Adrenal gland (tissue), 12 donors: Measurements from ENCODE around the gene TRMU. TPM values are rescaled to one million over a fixed set of nuclear protein-coding genes. Genes with fewer than 3 reads are reported as not detected.
"Not testable (repeated sequence)": the region's sequence is repeated elsewhere in the genome, so short reads cannot be mapped to it uniquely, and the experiment has no call there.

Source experiments
- DNase-seq, 7 donors: peaks; one replicate each; pipeline ENCODE4 v3.0.0-alpha.2; 2019 to 2020
- H3K27ac ChIP-seq, 5 donors: fragments of 200-600 bp; sonication (generic) in 4 of 5; 1 replicate in 3 of 5; 2 replicates in 2 of 5; pipeline versions ENCODE4 v1.5.1 to v1.8.0; 2016 to 2020; ENCODE audit warnings: mild to moderate bottlenecking in 1 of 5
- H3K27me3 ChIP-seq: fragments of 200-600 bp; 2 replicates; pipeline ENCODE4 v1.8.0; 2021
- H3K36me3 ChIP-seq, 2 donors: fragments of 200-600 bp; replicated peaks in 1 of 2; 1 replicate in 1 of 2; 2 replicates in 1 of 2; pipeline versions ENCODE4 v1.5.1 to v1.8.0; 2018 to 2022
- H3K4me1 ChIP-seq, 2 donors: fragments of 200-600 bp; replicated peaks in 1 of 2; 1 replicate in 1 of 2; 2 replicates in 1 of 2; pipeline versions ENCODE4 v1.5.1 to v1.8.0; 2018 to 2021
- H3K4me3 ChIP-seq, 4 donors: fragments of 200-600 bp; sonication (generic) in 3 of 4; one replicate each; pipeline ENCODE4 v1.5.1; 2016 to 2018
- H3K9me3 ChIP-seq, 3 donors: fragments of 200-600 bp; sonication (generic) in 1 of 3; replicated peaks in 1 of 3; 1 replicate in 2 of 3; 2 replicates in 1 of 3; pipeline versions ENCODE4 v1.5.1 to v1.8.0; 2016 to 2021
- POLR2A ChIP-seq, 2 donors: fragments of 450-650 bp; IDR thresholded peaks; one replicate each; pipeline ENCODE4 v1.6.1; 2017; ENCODE audit warnings: antibody characterized with exemption in 2 of 2, mild to moderate bottlenecking in 2 of 2, moderate library complexity in 1 of 2
- WGBS, 4 donors: extraction: QIAGEN DNeasy Blood & Tissue Kit in 2 of 4; methylation state at CpG; one replicate each; pipeline versions ENCODE4 v1.1.5 to v1.1.7; 2013 to 2017; 5-methylcytosine and 5-hydroxymethylcytosine counted together
- intact Hi-C, 2 donors: fragments of 100-400 bp; cut with DNase I; formaldehyde crosslinking; loops; one replicate each; pipeline versions ENCODE4 v1.14.1 to v1.15.0; 2022 to 2023
- polyA plus RNA-seq, 3 donors: library from polyadenylated mRNA; stranded (reverse); fragments of 200-250 nt in 2 of 3; fragments of 350-450 nt in 1 of 3; fragmentation: Illumina TruSeq in 1 of 3; extraction: RNeasy Lipid Tissue Mini Kit (QIAGEN cat#74804) in 1 of 3; gene quantifications; one replicate each; pipeline ENCODE4 v1.2.3, GENCODE V29; 2013 to 2014
- total RNA-seq, 9 donors: library from RNA; depleted of rRNA in 4 of 9; stranded (reverse); fragments of >200 nt in 4 of 9; fragments of 120-200 nt in 1 of 9; fragmentation: NEBNext Ultra II Directional in 1 of 9; extraction: Animal tissue kit (Norgen Biotek cat#: 25700) in 1 of 9; gene quantifications; one replicate each; pipeline versions ENCODE4 v1.1.0 to v1.2.4, GENCODE V29; 2013 to 2023
- TF ChIP-seq, protein P1 (sequence below), 6 experiments: fragments of 450-650 bp in 4 of 6; fragments of 200-600 bp in 2 of 6; sonication (generic) in 1 of 6; IDR thresholded peaks; 1 replicate in 5 of 6; 2 replicates in 1 of 6; pipeline versions ENCODE4 v1.5.1 to v1.8.0; 2016 to 2021; ENCODE audit warnings: antibody characterized with exemption in 6 of 6, mild to moderate bottlenecking in 2 of 6, moderate library complexity in 1 of 6
- donor health status: healthy with polysubstance abuse.
- donor health status: Bipolar disorder and iron deficiency.
- donor health status: DM: yes; HTN: yes; CAD: no.
- donor health status: DM: no; HTN: no; CAD: no.
- donor health status: DM: no; HTN: no; CAD: no.
- donor health status: DM: yes; HTN: yes; CAD: no.

TRMU gene
- total and polyA plus RNA-seq, 12 donors, result 20.2 to 107 (median 36.5) TPM

DNA sequence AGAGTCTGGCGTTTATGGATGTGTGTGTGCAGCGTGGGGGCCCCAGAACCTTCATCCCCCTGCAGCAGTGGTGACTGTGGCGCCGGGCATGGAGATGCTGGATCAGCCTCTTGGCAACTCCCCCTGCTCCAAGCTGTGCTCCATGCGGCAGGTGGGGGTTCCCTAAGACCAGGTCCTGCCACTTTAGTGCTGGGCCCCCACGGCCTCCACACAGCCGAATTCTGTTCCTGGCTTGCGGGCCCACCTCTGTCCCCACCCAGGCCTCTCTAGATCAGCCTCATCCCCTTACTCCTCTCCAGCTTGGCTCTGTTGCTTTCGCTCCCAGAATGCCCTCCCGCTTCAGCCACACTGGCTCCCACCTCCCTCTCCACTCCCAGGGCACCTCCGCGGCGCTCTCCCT lies 59.6 kb downstream of the TRMU start:
- 80 to 92% (median 87%) methylated on average over 13 of the region's 13 CpGs for WGBS, 4 donors
- Histone ChIP-seq H3K4me3 (no peak overlapping the region), H3K27me3 (no peaks in the 10 kb centered on the region), H3K36me3 (no peaks in the 10 kb centered on the region), H3K4me1 (no peaks in the 10 kb centered on the region), H3K9me3 (no peaks in the 10 kb centered on the region), H3K27ac (no peak overlapping the region)
- TF ChIP-seq, protein P1, sequence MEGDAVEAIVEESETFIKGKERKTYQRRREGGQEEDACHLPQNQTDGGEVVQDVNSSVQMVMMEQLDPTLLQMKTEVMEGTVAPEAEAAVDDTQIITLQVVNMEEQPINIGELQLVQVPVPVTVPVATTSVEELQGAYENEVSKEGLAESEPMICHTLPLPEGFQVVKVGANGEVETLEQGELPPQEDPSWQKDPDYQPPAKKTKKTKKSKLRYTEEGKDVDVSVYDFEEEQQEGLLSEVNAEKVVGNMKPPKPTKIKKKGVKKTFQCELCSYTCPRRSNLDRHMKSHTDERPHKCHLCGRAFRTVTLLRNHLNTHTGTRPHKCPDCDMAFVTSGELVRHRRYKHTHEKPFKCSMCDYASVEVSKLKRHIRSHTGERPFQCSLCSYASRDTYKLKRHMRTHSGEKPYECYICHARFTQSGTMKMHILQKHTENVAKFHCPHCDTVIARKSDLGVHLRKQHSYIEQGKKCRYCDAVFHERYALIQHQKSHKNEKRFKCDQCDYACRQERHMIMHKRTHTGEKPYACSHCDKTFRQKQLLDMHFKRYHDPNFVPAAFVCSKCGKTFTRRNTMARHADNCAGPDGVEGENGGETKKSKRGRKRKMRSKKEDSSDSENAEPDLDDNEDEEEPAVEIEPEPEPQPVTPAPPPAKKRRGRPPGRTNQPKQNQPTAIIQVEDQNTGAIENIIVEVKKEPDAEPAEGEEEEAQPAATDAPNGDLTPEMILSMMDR (IDR thresholded peaks at IDR 0.05), result no peak
- no peak for TF ChIP-seq POLR2A (IDR thresholded peaks at IDR 0.05)
- intact Hi-C loops, result no loop called here
- no peak for DNase-seq

DNA sequence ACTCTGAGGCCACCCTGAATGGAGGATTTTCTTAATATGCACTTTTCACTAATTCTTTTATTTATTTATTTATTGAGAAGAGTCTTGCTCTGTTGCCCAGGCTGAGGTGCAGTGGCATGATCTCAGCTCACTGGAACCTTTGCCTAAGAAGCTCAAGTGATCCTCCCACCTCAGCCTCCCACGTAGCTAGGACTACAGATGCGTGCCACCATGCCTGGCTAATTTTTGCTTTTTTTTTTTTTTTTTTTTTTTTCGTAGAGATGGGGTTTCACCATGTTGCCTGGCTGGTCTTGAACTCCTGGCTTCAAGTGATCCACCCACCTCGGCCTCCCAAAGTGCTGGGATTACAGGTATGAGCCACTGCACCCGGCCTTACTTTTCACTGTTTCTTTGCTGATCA lies 61.5 kb downstream of the TRMU start:
- WGBS, 4 donors, result 56 to 84% (median 76%) methylated on average over 4 to 5 of the region's 5 CpGs
- H3K4me3 ChIP-seq, H3K9me3 ChIP-seq, intact Hi-C loops, H3K4me1 ChIP-seq, H3K27ac ChIP-seq, H3K36me3 ChIP-seq, DNase-seq, H3K27me3 ChIP-seq: not testable (repeated sequence)

DNA sequence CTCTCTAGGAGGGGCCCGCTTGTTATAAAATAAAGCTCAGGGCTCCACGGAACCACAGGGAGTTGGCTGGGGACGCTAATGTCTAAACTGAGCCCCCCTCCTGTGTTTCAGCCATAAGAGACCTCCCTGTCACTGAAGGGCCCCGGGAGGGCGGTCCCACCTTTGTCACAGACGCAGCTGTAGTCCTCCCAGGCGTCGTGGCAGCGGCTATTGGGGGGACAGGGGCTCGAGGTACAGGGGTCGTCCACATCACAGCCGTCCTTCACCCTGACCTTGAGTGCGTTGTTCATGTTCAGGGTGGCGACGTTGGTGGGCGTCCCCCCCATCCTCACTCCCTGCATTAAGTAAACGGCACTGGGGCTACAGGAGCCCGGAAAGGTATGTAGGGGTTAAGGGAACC lies 62.0 kb downstream of the TRMU start:
- no peaks in the 10 kb centered on the region for H3K27me3 ChIP-seq
- DNase-seq, result no peak
- no peaks in the 10 kb centered on the region for H3K9me3 ChIP-seq
- 46 to 65% (median 58%) methylated on average over 14 to 18 of the region's 18 CpGs; no CpG with 5 or more reads in 1 of the 4 donors for WGBS, 4 donors
- no peaks in the 10 kb centered on the region for H3K4me1 ChIP-seq
- TF ChIP-seq POLR2A (IDR thresholded peaks at IDR 0.05), result no peak
- TF ChIP-seq, protein P1 (IDR thresholded peaks at IDR 0.05), result no peak
- intact Hi-C loops, result no loop called here
- H3K4me3 ChIP-seq, result no peak overlapping the region
- no peaks in the 10 kb centered on the region for H3K36me3 ChIP-seq
- H3K27ac ChIP-seq, result no peak overlapping the region

DNA sequence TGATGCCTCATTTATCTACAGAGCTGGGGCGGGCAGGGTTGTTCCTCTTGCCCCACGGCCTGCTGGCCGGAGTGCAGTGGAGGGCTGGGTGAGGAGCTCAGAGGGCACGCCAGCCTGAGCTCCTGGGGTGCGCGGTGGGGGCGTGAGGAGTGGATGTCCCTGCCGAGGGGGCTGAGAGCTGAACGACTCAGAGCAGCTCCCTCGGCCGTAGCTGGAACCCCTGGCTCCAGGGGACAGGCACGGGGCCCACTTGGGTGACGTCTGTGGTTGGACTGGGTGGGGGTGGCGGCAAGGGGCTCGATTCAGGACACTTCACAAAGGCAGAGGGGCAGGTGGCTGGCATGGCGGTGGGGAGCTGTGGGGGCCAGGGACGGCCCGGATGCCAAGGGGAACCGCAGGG lies 62.4 kb downstream of the TRMU start:
- no peak for DNase-seq
- Histone ChIP-seq H3K27me3 (no peaks in the 10 kb centered on the region), H3K36me3 (no peaks in the 10 kb centered on the region), H3K4me1 (no peaks in the 10 kb centered on the region), H3K4me3 (no peak overlapping the region), H3K27ac (no peak overlapping the region), H3K9me3 (no peaks in the 10 kb centered on the region)
- intact Hi-C loops, result no loop called here
- TF ChIP-seq, protein P1 (IDR thresholded peaks at IDR 0.05), result no peak
- no peak for TF ChIP-seq POLR2A (IDR thresholded peaks at IDR 0.05)
- WGBS, 4 donors, result 75 to 81% (median 78%) methylated on average over 8 to 19 of the region's 19 CpGs

DNA sequence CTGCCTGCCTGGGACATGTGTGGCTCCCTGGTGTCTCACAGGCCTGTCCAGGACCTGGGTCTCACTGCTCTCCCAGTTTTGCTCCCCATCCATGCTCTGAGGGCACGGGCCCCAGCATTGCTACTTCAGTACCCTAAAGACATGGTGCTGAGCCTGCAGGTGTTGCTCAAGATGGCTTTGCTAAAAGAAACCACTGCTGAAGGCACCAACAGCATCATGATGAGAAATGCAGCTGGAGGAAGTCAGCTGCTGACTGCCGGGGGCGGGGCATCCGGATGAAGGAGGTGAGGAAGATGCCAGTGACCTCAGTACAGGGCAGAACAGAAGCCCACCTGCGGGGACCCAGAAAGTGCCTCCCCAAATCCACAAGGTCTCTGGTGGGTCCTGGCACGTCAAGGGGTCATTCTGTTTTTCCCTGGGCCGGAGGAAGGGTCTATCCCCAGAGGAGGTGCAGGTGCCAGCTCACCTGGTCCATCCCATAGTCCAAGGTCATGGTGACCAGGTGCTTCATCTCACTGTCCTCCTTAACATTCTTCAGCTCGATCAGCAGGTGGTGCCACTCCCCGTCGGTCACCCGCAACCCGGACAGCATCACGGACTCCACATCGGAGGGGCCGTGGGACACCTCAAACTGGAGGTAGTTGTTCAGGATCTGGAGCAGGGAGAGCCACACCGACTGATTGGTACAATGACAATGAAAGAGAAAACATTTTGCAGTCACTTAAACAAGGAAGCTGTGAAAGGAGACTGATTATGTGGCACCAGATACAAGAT lies 63.9 kb downstream of the TRMU start:
- intact Hi-C loops, result no loop called here
- Histone ChIP-seq H3K9me3 (no peaks in the 10 kb centered on the region), H3K4me3 (no peak overlapping the region), H3K36me3 (no peaks in the 10 kb centered on the region), H3K27ac (no peak overlapping the region), H3K4me1 (no peaks in the 10 kb centered on the region), H3K27me3 (no peaks in the 10 kb centered on the region)
- TF ChIP-seq, protein P1 (IDR thresholded peaks at IDR 0.05), result no peak
- no peak for TF ChIP-seq POLR2A (IDR thresholded peaks at IDR 0.05)
- DNase-seq, result no peak
- WGBS, 4 donors, result 87 to 91% (median 89%) methylated on average over 9 to 16 of the region's 16 CpGs
